ENCODE measurements around the gene DACT3. TPM values are rescaled to one million over a fixed set of nuclear protein-coding genes. Genes with fewer than 3 reads are reported as not detected.

Gene DACT3
- total RNA-seq, 2 experiments from 2014 or later, result 2.8 to 3.0 TPM

GRCh38 chr19:46601318-46602224 is 59.4 kb downstream of the DACT3 start, which contains the start of gene CALM3:
Gene CALM3, plus strand, starts transcription at chr19:46601330. Its CDS starts 105 bp downstream, at chr19:46601435.
- CTCF ChIA-PET, result interaction anchor here (0.6 to 4.2 kb wide), 14 partner anchors 10 to 186 kb away, joined by 3 to 40 read pairs (median 4); partner anchors contain the start of gene DACT3
- H3K36me3 Mint-ChIP-seq, result peaks cover 26% of the 10 kb centered on the region
- peaks cover 31% of the 10 kb centered on the region for H3K4me1 Mint-ChIP-seq (ENCODE audit: low read depth)
- peak within 1 kb of the TSS; percentile 100 for H3K27ac Mint-ChIP-seq
- DNase-seq, result peak; percentile 39
- H3K27me3 Mint-ChIP-seq, result no peaks in the 10 kb centered on the region
- POLR2A ChIA-PET, result interaction anchor here (0.6 to 4.1 kb wide), 13 partner anchors 10 to 184 kb away, joined by 3 to 50 read pairs (median 6); partner anchors contain the start of genes DACT3 and FKRP
- intact Hi-C loops (cut with micrococcal nuclease), result loop anchor here (1.0 to 5.0 kb wide), 4 partner anchors 15 to 115 kb away; partner anchors contain the start of gene PRKD2
- H3K9me3 Mint-ChIP-seq, result peaks cover 10% of the 10 kb centered on the region
- H3K4me3 Mint-ChIP-seq, result peak within 1 kb of the TSS; percentile 95

- peak overlapping the region; percentile 95 for H3K4me3 Mint-ChIP-seq
- intact Hi-C loops (cut with micrococcal nuclease), result loop anchor here (1.0 to 5.0 kb wide), 4 partner anchors 34 to 116 kb away; partner anchors contain the start of gene PRKD2
- peak; percentile 97 for DNase-seq
- POLR2A ChIA-PET, result interaction anchor here (0.6 to 4.1 kb wide), 13 partner anchors 9 to 184 kb away, joined by 3 to 50 read pairs (median 4); partner anchors contain the start of genes DACT3 and FKRP
- H3K4me1 Mint-ChIP-seq (ENCODE audit: low read depth), result peaks cover 26% of the 10 kb centered on the region
- CTCF ChIA-PET, result interaction anchor here (0.6 to 4.2 kb wide), 12 partner anchors 11 to 253 kb away, joined by 3 to 40 read pairs (median 7); partner anchors contain the start of gene DACT3
- peak overlapping the region; percentile 100 for H3K27ac Mint-ChIP-seq
- H3K27me3 Mint-ChIP-seq, result no peaks in the 10 kb centered on the region
- peaks cover 10% of the 10 kb centered on the region for H3K9me3 Mint-ChIP-seq
- peaks cover 18% of the 10 kb centered on the region for H3K36me3 Mint-ChIP-seq
These were observed 60.3 kb downstream of the DACT3 start for GRCh38 chr19:46600384-46601317.

- POLR2A ChIA-PET, result interaction anchor here (0.6 to 4.1 kb wide), 10 partner anchors 8 to 185 kb away, joined by 3 to 50 read pairs (median 8); partner anchors contain the start of gene DACT3
- CTCF ChIA-PET, result interaction anchor here (0.6 to 4.2 kb wide), 12 partner anchors 12 to 252 kb away, joined by 3 to 40 read pairs (median 9); partner anchors contain the start of gene DACT3
- Mint-ChIP-seq H3K27me3 (no peaks in the 10 kb centered on the region), H3K36me3 (peaks cover 17% of the 10 kb centered on the region), H3K9me3 (peaks cover 10% of the 10 kb centered on the region), H3K4me3 (peak overlapping the region; percentile 95), H3K4me1 (ENCODE audit: low read depth) (peaks cover 26% of the 10 kb centered on the region), H3K27ac (peak overlapping the region; percentile 100)
- DNase-seq, result no peak
- intact Hi-C loops (cut with micrococcal nuclease), result loop anchor here (1.0 to 5.0 kb wide), 3 partner anchors 62 to 117 kb away; partner anchors contain the start of gene PRKD2
These were observed 61.1 kb downstream of the DACT3 start for GRCh38 chr19:46599716-46600373.

DNA sequence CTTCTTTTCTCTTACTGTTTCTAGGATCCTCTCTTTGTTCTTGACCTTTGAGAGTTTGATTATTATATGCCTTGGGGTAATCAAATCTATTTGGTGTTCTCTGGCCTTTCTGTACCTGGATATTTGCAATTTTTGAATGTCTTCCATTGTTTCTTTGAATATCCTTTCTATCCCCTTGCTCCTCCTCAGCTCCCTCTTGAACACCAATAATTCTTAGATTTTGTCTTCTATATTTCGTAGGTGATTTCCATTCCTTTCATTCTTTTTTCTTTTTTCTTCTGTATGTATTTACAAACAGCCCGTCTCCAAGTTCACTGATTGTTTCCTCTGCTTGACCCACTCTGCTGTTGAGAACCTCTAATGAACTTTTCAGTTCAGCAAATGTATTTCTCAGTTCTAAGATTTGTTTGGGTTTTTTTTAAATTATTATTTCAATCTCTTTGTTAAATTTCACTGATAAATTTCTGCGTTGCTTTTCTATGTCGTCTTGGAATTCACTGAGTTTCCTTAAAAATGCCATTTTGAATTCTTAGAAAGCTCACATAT is 62.5 kb downstream of the DACT3 start:
- no peak for DNase-seq
- Mint-ChIP-seq H3K4me1 (ENCODE audit: low read depth) (peaks cover 13% of the 10 kb centered on the region), H3K36me3 (peaks cover 14% of the 10 kb centered on the region), H3K27me3 (no peaks in the 10 kb centered on the region), H3K4me3 (no peak overlapping the region), H3K9me3 (peaks cover 10% of the 10 kb centered on the region), H3K27ac (no peak overlapping the region)
- CTCF ChIA-PET, result interaction anchor here (0.8 to 2.7 kb wide), 6 partner anchors 15 to 168 kb away, joined by 3 to 9 read pairs (median 6); no protein-coding TSS in a partner anchor
- POLR2A ChIA-PET, result no interaction called here
- intact Hi-C loops (cut with micrococcal nuclease), result no loop called here

Small RNA genes lying within 50 kb of the gene (microRNA-seq; reads per million reads assigned to microRNA genes)
- gene MIR320E (ENCODE audit: borderline microRNAs expressed, borderline number of aligned reads, borderline replicate concordance), result not detected

Other genes with a start within 250 kb of the DACT3 start
- gene CCDC8, start 247.6 kb downstream of the DACT3 start, total RNA-seq, result not detected
- gene PNMA8C, start 232.2 kb downstream of the DACT3 start, total RNA-seq, result not detected
- gene PNMA8A, start 189.6 kb downstream of the DACT3 start, total RNA-seq, result under 1 TPM; 0.17 to 0.44 TPM
- under 1 TPM; 0.05 to 0.07 TPM for gene PNMA8B, start 165.3 kb downstream of the DACT3 start, total RNA-seq
- gene CALM3, start 59.9 kb downstream of the DACT3 start, total RNA-seq, result 100 to 1,000 TPM; 410 to 425 TPM
- 10 to 100 TPM; 22.6 to 24.6 TPM for gene PTGIR, start 36.1 kb downstream of the DACT3 start, total RNA-seq
- gene GNG8, start 25.0 kb downstream of the DACT3 start, total RNA-seq, result 1 to 10 TPM; 9.5 TPM
- 10 to 100 TPM; 78.8 to 84.4 TPM for gene PRKD2, start 55.9 kb upstream of the DACT3 start, total RNA-seq
- gene FKRP, start 84.9 kb upstream of the DACT3 start, total RNA-seq, result 10 to 100 TPM; 11.4 to 12.3 TPM
- 10 to 100 TPM; 52.6 to 59.3 TPM for gene STRN4, start 85.3 kb upstream of the DACT3 start, total RNA-seq
- 100 to 1,000 TPM; 202 to 205 TPM for gene SLC1A5, start 127.4 kb upstream of the DACT3 start, total RNA-seq
- gene AP2S1, start 189.7 kb upstream of the DACT3 start, total RNA-seq, result 100 to 1,000 TPM; 108 to 117 TPM
- gene ARHGAP35, start 199.8 kb upstream of the DACT3 start, total RNA-seq, result 10 to 100 TPM; 17.8 to 18.5 TPM

All from activated CD4-positive, alpha-beta memory T cell treated with anti-CD3 and anti-CD28 coated beads for 36 hours (primary cell).